Stimulated activated naive CD8-positive, alpha-beta T cell treated with anti-CD3 and anti-CD28 coated beads, Interleukin-15, Interleukin-2, amounts not matched to agents 100 U/mL and 50 U/mL, for 24 hours (primary cell): ENCODE measurements around the gene ABHD10.

Experiments used
- ATAC-seq: fragments of 150-1000 bp; cut with Tn5 transposase; one replicate; pipeline ENCODE4 v1.10.0; 2021
- DNase-seq: peaks from one replicate; pipeline ENCODE4 v3.0.0; 2021

Gene ABHD10

DNA sequence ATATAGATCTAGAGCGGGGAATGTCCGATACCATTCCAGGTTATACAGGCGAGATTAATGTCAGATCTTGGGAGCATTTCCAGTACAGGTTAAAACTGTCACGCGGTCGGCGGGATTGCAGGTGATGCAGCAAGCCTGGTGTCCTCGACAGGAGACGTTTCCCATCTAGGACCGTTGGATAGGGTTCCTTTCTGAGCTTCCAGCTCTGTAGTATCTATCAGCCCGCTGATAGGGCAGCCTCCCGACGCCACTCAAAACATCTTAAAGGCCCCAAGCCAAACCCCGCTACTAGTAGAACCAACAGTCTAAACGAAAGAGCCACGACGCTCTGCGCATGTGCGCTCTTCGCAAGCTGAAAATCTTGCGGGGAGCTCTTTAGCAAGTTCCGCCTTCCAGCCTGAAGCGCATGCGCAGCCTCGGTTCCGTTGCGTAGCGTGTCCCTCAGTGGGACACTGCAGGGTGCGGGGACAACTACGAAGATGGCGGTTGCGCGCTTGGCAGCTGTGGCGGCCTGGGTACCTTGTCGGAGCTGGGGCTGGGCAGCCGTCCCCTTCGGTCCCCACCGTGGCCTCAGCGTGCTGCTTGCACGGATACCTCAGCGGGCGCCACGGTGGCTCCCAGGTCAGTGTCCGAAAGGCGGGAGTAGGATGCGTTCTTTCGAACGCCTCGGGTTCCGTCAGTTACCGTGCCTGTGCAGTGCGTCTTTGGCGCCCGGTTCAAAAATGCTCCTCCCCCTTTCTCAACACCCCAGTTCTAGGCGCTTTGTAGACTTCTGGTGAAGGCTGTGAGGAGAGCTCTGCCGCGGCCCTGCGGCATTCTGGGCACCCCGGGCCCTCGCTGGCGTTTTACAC is at the start of gene ABHD10:
Gene ABHD10 (plus strand): TSS at position 444 of the 851 bp plus-strand sequence. CDS start 36 bp downstream, at position 480.
- peak; percentile 97 for DNase-seq
- peak; percentile 97 for ATAC-seq

DNA sequence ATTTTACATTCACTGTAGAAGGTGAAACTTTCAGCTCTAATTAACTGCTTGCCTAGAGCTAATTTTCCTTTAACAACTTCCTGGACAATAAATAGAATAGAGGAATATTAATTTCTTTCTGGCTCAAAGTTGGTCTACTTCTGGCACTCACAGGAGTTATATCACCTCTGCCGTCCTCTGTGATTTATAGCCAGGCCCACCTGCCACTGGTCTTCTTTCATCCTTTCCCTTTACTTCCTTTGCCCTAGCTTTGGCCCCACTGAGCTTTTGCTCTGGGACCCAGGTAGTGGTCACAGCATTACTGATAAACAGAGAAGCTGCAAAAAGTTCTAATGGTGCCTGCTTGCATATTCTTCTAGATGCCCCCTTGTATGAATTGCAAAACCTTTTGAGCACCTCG is 49.3 kb upstream of the ABHD10 start:
- DNase-seq: no peak

DNA sequence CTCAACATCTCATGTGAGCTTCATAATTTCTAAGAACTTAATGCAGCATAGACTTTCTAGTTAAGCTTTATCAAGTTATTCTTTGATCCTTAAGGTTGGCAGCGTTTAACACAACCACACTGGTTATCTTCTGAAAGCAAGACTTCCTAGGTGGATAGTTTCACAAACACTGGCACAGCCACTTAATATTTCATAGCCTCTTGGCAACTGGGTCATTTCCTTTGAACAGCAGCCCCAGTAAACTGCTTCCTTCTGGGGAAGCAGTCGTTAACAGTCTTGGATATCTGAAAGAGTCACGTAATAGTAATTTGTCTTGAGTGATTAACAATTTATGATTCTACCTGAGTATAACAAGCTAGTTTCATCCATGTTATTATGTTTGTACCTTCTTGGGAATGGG is 45.9 kb upstream of the ABHD10 start:
- no peak for DNase-seq
- ATAC-seq: no peak

More for the DNA sequence above, 49.3 kb upstream of the ABHD10 start:
- ATAC-seq: no peak

DNA sequence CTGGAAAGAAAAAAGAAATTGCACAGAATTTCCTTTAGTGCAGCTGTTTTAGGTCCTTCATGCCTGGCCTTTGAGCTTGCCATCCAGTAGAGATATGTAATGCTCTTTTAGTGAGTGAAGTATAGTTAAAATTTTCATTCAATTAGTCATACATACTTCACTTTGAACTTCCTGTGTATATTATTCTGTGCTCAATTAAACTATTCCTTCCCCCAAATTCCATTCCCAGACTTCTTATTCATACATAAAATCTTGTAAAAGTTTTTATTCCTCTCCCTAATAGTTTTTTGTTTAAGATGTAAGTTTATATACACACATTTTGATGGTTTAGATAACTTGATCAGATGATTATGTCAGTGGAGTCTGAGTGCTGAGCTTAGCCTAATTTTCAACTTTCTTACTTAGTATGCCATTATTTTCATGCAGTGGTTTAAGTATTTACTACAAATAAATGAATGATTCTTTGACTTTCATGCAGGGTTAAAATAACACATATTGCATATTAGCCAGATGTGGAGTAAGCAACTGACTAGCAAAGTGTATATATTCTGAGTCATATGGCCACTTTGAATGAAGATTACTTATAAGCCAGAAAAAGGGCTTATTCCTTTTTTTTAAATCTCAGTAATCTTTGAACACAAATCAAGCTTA is 42.5 kb upstream of the ABHD10 start:
- DNase-seq (no peak), ATAC-seq (no peak)

DNA sequence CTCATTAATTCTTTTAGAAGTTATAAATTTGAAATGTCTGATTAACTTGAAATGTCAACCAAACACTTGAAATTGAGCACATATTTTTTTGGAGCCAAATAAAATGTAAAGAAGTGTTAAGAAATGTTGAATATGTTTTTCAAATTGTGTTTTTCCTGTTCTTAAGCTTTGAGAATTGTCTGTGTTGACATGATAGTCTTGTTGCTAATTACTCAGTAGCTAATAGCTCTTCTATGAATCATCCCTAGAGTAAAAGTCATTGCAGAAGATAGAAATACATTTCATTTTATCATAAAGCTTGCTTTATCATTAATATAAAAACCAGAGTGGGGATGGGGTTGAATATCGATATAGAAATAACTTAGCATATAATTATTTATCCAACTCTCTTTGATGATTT is 41.9 kb upstream of the ABHD10 start:
- ATAC-seq: no peak
- DNase-seq: no peak

DNA sequence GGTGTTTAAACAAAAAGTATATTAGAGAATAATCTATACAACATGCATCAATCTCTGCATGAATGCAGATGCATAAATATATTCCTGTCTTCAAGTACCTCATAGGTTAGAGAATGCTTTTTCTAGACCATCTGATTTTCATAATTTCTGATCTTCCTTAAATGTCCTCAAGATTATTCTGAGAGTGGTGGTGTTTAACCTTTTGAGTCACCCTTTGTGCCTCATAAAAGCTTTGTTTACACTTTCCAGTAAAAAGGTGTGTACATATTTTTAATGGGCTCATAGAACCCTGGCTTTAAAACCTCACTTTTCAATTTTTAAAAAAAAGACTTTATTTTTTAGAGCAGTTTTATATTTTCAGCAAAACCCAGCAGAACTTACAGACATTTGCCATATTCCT is 41.0 kb upstream of the ABHD10 start:
- ATAC-seq (no peak), DNase-seq (no peak)

DNA sequence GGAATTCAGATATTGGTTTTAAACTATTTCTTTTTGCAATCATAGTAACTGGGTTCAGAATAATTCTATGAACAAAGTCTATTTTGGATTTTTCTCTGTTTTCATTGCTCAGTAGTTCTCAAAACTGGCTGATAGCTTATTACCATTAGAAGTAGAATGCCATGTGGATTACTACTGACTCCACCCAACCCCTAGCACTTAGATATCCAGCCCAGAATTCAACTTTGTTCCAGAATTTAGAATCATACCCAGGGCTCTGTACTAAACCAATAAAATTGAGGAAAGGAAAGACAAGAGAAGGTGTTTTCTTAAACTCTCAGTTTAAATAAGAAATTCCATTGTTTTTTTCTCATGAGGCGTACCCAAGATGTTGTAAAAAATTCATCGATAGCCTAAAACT is 39.0 kb upstream of the ABHD10 start:
- ATAC-seq: no peak
- no peak for DNase-seq

DNA sequence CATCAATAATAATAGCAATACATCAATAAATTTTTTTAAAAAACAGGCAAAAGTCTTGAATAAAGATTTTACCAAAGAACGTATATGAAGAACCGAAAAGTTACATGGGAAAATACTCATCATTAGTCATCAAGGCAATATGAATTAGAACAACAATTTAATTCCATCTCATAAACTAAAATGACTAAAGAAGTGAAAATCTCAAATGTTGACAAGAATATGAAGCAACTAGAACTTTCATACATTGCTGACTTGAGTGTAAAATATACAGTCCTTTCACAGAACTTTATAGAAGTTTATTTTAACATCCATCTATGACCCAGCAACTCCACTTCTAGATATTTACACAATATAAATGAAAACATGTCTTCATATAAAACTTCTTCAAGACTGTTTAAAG is 35.3 kb upstream of the ABHD10 start:
- no peak for ATAC-seq
- no peak for DNase-seq

DNA sequence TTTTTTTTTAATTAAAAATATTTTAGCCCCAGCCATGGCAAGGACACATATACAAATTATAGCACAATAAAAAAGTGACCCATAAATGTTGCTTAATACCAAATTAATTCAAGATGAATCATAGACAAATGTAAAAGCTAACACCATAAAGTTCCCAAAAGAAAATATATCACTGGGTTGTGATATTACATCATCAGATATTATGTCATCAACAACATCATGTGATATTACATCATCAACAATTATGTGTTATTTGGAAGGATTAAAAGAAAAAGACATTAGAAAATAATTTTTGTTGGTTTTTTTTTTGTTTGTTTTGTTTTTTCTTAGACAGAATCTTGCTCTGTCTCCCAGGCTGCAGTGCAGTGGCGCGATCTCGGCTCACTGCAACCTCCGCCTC is 34.5 kb upstream of the ABHD10 start:
- ATAC-seq (no peak), DNase-seq (no peak)

DNA sequence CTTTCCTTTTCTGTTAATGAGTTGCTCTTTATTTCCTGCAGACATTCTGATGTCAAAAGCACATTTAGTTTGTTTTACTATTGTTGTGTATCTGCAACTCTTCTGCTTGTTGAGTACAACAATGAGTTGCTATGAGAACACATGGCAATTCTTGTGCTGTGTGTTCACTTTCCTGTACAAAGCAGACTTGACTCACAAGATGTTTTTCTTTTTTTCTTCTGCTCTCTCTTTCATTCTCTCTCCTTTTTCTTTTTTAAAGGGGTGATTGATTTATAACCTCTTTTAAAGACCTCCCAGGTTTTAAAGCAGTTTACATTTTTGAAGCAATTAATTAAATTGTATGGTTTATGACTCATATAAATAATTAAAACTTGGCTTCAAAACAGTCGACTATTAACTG is 31.6 kb upstream of the ABHD10 start:
- ATAC-seq (no peak), DNase-seq (no peak)

DNA sequence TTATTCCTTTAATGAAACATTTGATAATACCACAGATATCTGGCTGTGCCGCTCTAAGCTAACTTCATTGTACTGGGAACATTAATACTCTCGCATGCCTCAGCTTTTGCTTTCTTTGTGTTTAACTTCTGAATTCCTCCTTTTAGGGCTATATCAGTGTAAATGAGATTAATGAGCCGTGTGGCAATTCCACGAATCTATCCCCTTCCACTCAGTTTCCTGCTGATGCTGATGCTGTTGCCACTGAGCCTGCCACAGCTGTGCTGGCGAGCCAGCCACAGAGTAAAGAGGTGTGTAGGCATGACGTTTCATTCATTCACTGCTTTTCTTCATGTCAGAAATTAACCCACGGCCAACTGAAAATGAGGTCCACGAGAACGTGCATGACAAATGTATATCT is 30.0 kb upstream of the ABHD10 start:
- ATAC-seq: no peak
- DNase-seq: no peak

DNA sequence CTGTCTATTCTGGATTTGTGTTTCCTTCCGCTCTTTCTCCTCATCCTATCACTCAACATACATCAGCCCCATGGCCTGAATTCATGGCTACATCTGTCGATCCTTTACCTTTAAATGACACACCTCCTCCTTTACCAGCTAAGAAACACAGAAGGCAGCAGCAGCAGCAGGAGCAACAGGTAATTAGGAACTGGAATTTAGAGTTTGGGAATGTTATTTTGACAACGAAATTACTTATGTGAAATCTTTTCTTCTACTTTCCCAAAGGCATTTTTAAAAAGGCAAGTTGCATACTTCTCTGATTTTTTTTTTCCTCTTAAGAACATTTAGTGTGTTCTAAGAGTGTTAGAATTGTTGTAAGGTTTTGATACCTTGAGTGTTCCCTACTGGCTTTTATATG is 29.1 kb upstream of the ABHD10 start:
- DNase-seq: no peak
- ATAC-seq: no peak

DNA sequence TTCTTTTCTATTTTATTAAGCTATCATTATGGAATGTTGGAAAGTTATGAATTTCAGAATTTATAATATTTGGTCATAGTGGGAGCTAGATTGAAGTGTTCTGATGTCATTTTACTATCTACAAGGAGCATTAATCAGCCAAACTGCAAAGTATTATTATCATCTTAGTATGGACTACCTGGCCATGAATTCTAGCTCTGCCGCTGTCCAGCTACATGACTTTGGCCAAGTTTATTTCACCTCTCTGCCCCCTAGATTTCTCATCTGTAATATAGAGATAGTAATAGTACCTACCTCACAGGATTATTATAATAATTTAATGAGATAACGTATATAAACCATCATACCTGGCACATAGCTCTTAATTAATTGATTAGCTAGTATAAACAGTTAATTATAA is 27.8 kb upstream of the ABHD10 start:
- ATAC-seq (no peak), DNase-seq (no peak)

DNA sequence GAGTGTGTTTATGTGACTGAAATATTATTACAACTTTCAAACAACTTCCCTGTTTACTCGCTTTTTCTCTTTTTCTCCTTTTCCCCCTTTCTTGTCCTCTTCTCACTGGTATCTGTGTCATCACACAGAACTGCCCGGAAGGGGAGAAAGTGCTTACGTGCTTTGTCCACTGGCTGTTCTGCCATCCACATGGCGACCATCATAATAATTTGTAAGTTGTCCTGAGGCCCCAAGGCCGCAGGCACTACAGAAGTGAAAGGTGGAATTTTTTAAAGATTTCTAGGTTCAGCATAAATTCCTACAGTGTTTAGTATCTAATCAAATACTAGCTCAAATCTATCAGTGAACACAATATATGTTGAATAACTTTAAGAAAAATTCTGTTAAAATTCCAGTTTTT is 26.7 kb upstream of the ABHD10 start:
- DNase-seq: no peak
- ATAC-seq: no peak

DNA sequence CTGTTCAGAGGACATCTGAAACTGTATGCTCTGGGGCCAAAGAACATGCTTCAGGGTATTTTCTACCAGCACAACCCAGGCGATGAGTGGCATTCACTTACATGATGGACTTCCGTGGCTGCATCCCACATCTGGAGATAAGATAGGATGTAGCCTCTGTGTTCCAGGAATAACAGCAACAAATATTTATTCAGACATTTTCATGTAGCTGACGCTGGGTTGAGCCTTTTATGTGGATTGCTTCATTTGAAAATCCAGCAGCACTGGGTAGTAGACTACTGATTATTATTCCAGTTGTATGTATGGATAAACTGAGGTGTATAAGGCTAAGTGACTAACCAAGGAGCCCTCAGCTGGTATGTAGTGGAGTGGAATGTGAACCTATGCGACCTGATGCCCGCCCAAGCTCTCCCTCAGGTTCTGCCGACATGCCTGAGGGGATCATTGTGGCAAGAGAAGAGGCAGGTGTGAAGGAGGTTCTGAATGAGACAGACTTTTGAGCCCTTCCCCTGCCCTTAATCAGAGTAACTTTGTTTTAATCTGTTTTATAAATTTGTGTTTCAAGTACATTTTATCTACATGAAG is 25.9 kb upstream of the ABHD10 start:
- ATAC-seq (no peak), DNase-seq (no peak)

DNA sequence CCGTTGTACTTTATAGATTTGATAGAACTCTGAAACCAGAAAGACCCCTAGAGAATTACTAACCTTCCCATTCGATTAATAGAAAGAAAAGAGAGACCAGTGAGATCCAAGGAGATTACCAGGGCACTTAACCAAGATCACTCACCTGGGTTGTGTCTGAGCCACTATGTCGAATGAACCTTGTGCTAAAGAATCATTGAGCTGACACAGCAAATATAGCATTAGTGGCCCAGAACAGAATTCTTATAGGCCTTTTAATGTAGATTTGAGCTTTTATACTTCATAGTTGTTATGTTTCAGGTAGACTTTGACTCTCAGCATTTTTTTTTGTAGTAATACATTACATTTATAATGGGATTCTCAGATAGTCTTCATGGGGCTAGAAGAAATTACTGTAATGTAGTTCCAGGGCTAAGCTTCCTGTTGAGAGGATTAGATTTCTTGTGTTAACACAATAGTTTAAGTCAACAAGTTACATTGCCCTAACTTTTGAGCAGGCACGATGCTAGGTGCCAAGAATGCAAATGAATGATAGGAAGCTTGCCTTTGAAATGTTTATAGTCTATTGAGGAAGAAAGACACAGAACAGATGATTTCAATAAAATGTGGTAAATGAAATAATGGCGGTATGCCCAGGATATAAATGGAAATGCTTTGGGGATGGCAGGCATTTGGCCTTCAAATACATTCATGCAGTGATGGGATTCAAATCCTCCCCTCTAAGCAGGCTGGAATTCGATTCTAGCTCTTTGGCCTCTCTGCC is 24.4 kb upstream of the ABHD10 start:
- ATAC-seq (no peak), DNase-seq (no peak)

DNA sequence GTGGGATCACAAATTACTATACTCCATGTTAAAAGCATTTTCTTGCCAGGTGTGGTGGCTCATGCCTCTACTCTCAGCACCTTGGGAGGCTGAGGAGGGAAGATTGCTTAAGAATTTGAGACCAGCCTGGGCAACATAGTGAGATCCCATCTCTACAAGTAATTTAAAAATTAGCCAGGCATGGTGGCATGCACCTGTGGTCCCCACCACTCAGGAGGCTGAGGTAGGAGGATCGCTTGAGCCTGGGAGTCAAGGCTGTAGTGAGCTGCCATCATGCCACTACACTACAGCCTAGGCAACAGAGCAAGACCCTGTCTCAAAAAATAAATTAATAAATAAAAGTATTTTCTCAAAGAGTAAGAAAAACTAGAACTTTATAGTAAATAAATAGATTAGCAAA is 22.9 kb upstream of the ABHD10 start:
- DNase-seq (no peak), ATAC-seq (no peak)

DNA sequence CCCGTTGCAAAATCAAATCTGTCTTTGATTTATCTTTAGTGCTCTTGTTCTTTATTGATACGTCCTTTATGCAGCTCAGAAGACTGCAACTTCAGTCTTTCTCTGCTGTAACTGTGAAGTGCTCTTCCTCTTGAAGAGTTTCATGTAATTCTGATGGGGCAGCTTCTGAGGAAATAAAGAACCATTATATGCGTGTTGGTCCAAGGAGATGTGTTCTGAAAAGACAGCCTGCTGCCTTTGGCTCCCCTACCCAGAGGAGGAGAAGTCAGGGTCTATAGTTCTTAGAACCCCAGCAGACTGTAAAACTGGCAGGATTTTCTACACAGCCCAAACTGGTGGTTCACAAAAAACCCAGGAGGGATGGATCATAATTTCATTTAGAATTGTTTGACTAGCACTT is 22.4 kb upstream of the ABHD10 start:
- DNase-seq: no peak
- no peak for ATAC-seq

DNA sequence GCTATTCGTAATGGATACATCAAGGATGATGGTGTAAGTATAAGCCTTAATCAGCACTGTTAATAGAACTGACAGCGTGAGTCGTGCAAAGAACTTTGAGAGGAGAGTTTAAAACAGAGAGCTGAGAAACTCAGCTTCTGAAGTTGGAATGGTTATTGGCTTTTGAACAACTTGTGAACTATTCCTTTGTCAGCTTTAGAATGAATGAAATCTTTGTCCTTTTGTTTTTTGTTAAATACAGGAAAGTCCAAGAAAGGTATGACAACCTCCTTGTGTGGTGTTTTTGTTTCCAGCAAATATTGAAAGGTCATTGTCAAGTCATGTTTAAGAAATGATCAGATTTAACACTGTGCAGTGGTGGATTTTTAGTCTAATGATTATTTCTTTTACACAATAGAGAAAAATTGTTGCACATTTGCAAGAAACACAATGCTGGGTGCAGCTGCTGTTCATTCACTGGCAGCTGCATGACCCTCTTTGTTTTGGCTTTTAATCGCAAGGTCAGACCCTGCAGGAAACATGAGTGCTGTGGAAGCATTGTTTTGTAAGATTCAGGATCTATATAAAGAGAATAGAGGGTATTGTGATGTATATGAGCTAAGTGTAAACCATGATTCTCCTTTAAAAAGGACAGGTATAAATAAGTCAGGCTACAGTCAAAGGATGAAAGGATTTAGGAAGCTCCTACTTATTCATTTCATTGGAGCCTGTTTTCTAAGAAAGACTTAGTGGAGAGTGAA is 21.7 kb upstream of the ABHD10 start:
- DNase-seq: no peak
- no peak for ATAC-seq

DNA sequence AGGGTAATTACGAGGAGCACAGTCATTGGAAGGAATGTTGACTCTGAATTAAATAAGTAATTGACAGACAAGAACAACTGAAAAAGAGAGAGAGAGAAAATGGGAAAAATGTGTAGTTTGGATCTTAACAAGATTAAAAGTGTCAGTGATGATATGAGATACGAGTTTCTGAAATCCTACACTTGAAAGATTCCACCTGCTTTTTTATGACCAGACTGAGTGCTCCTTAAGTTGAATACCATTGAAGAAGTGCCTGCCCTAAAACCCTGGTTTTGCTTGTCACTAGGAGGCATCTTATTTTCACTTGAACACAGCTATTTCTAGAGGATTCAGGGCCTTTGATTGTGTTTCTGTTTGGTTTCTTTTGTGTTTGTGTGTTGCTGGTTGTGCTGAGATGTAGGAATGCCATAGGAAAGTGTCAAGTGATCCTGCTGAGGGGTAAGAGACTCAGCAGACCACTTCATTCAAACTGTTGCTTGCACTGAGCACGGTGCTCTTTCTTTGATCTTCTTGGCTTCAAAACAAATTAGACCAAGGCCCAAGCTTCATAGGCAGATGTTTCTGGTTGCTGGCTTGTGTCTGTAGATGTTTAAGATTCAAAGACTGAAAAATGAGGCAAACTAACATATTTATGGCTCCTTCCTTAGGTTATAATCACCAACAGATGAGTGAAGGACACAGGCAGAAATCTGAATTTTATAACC is 17.2 kb upstream of the ABHD10 start:
- DNase-seq (no peak), ATAC-seq (no peak)

DNA sequence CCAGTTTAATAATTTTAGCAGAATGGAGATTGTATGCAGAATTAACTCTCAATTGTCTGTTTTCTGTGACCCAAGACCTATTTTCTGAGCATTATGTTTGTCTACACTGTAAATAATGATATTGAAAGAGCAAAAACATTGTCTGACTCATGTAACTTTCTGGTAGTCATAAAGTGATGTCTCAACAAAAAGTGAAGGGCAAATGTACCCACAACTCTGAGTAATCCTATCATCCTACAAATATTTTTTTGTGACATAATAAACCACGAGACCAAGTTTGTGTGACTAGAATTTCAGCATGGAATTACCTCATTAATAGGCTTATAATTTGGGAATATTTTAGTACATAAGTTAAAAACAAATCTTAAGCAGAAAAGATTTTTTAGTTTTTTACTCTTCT is 15.4 kb upstream of the ABHD10 start:
- DNase-seq (no peak), ATAC-seq (no peak)
